Raji (cell line): ENCODE measurements around the gene SIPA1L3.

Source experiments
- POLR2A ChIP-seq: IDR thresholded peaks from 2 replicates; pipeline ENCODE4 v1.6.1; 2011; ENCODE audit warnings: low read depth, low read length, control low read depth; ENCODE audit not compliant: insufficient read depth

Gene SIPA1L3

DNA sequence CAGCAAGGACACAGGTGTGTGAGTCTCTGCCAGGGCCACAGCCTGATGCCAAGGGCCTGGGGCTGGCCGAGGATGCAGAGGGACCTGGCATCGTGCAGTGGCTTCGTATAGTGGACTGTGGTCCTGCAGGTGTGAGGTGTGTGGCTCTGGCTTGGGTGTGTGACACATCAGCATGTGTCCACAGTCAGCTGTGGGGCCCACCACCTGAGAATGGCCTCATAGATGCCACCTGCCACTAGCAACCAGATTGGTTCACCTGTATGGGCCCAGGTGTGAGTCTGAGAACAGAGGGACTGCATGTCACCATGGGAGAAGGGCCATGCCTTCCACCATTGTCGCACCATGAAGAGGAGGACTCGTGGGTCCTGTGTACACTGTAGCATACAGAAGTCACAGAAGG lies 346.8 kb downstream of the SIPA1L3 start:
- no peak for TF ChIP-seq POLR2A

- no peak for TF ChIP-seq POLR2A
These were observed 348.5 kb downstream of the SIPA1L3 start for GRCh38 chr19:38255383-38256014.
